GM12878 (cell line): ENCODE measurements around the gene ELMO2. TPM values are rescaled to one million over a fixed set of nuclear protein-coding genes. Genes with fewer than 3 reads are reported as not detected.

ENCODE experiments used
- ATAC-seq: fragments of 200-7000 bp; cut with Tn5 transposase; 3 replicates; pipeline ENCODE4 v1.9.1; 2020; ENCODE audit warnings: mild to moderate bottlenecking, moderate library complexity
- BruUV-seq: library from RNA; stranded (reverse); fragments of 400-500 nt; replicated peaks from 2 replicates; lab custom pipeline; 2021; lab: Mats Ljungman, UMichigan
- CTCF ChIA-PET: fragments of 300-600 bp; sonication (Branson Sonifier 250); formaldehyde crosslinking; extraction: SDS; loops from one replicate; lab custom pipeline; 2021; ENCODE audit warnings: inconsistent platforms; lab: Yijun Ruan, JAX
- POLR2A ChIA-PET: fragments of 350-600 bp; formaldehyde crosslinking; extraction: SDS; loops from one replicate; lab custom pipeline; 2021; ENCODE audit warnings: inconsistent platforms; lab: Charles Lee
- RAD21 ChIA-PET: fragments of 300-600 bp; sonication (Branson Sonifier 250); formaldehyde crosslinking; loops from one replicate; lab custom pipeline; 2023; ENCODE audit warnings: antibody characterized with exemption; ENCODE audit not compliant: unreplicated experiment; lab: Charles Lee
- SMC1A ChIA-PET: fragments of 300-600 bp; sonication (Branson Sonifier 250); formaldehyde crosslinking; loops from one replicate; lab custom pipeline; 2023; ENCODE audit not compliant: unreplicated experiment, uncharacterized antibody; lab: Charles Lee
- DNase-seq: peaks from one replicate; pipeline ENCODE4 v3.0.0-alpha.2; 2011; ENCODE audit warnings: low read depth, low spot score
- FAIRE-seq: peaks from 3 replicates; lab custom pipeline; 2011; peaks lifted over from hg19 to GRCh38; lab: Jason Lieb, UNC
- H2AFZ ChIP-seq: 2 replicates; pipeline ENCODE4 v1.6.0; 2011; ENCODE audit warnings: low read depth, low read length, control low read depth; ENCODE audit not compliant: control insufficient read depth
- H3K27ac ChIP-seq: 2 replicates; pipeline ENCODE4 v1.5.1; 2011; ENCODE audit warnings: control low read depth; ENCODE audit not compliant: control insufficient read depth, insufficient read depth
- H3K27me3 ChIP-seq, 2 experiments: replicated peaks in 1 of 2; 2 replicates each; pipeline versions ENCODE4 v1.6.0 to v1.6.1; 2011; ENCODE audit warnings: low read length in 1 of 2; ENCODE audit not compliant: control insufficient read depth in 2 of 2, insufficient read depth in 2 of 2
- H3K36me3 ChIP-seq, 2 experiments: 2 replicates each; pipeline ENCODE4 v1.5.1; 2011; ENCODE audit warnings: low read length in 1 of 2; ENCODE audit not compliant: control insufficient read depth in 2 of 2, insufficient read depth in 2 of 2
- H3K4me1 ChIP-seq: 2 replicates; pipeline ENCODE4 v1.6.1; 2011; ENCODE audit warnings: mild to moderate bottlenecking, low read length, moderate library complexity, mixed read lengths; ENCODE audit not compliant: control insufficient read depth, insufficient read depth
- H3K4me2 ChIP-seq: 2 replicates; pipeline ENCODE4 v1.6.0; 2011; ENCODE audit warnings: control low read depth; ENCODE audit not compliant: control insufficient read depth, insufficient read depth
- H3K4me3 ChIP-seq: fragments of 200-600 bp; sonication (generic); 2 replicates; pipeline ENCODE4 v1.5.1; 2016
- H3K79me2 ChIP-seq: 2 replicates; pipeline ENCODE4 v1.6.0; 2011; ENCODE audit warnings: low read length; ENCODE audit not compliant: control insufficient read depth, insufficient read depth
- H3K9ac ChIP-seq: 2 replicates; pipeline ENCODE4 v1.8.0; 2011; ENCODE audit warnings: low read length, control low read depth, mixed read lengths; ENCODE audit not compliant: control insufficient read depth, insufficient read depth
- H3K9me3 ChIP-seq: replicated peaks from 3 replicates; pipeline ENCODE4 v1.5.1; 2011; ENCODE audit warnings: mild to moderate bottlenecking, low read length; ENCODE audit not compliant: control insufficient read depth, insufficient read depth
- H4K20me1 ChIP-seq: 2 replicates; pipeline ENCODE4 v1.6.0; 2011; ENCODE audit not compliant: control insufficient read depth, insufficient read depth
- BCL11A ChIP-seq: IDR thresholded peaks from 2 replicates; pipeline ENCODE4 v1.6.1; 2011; ENCODE audit warnings: low read depth, low read length
- BRCA1 ChIP-seq: IDR thresholded peaks from 2 replicates; pipeline ENCODE4 v1.6.1; 2011; ENCODE audit warnings: low read depth, low read length, improper control_type of control experiment
- EED ChIP-seq: sonication (generic); IDR thresholded peaks from 2 replicates; pipeline ENCODE4 v1.6.1; 2016; ENCODE audit warnings: antibody characterized with exemption, low read depth
- IKZF2 ChIP-seq, 2 experiments: fragments of 450-650 bp; IDR thresholded peaks; 2 replicates each; pipeline ENCODE4 v1.6.1; 2017; ENCODE audit warnings: mild to moderate bottlenecking in 2 of 2, moderate library complexity in 2 of 2
- NFYA ChIP-seq: IDR thresholded peaks from 2 replicates; pipeline ENCODE4 v1.6.1; 2011; ENCODE audit warnings: low read depth, mild to moderate bottlenecking, low read length, improper control_type of control experiment, borderline replicate concordance
- RBBP5 ChIP-seq: fragments of 200-600 bp; sonication (generic); conservative IDR thresholded peaks from 2 replicates; pipeline ENCODE4 v1.6.1; 2016
- TARDBP ChIP-seq: IDR thresholded peaks from 2 replicates; pipeline ENCODE4 v1.6.1; 2016; ENCODE audit warnings: borderline replicate concordance
- YY1 ChIP-seq: IDR thresholded peaks from 2 replicates; pipeline ENCODE4 v1.6.1; 2011; ENCODE audit warnings: low read depth, mild to moderate bottlenecking, low read length
- ZBED1 ChIP-seq: IDR thresholded peaks from 2 replicates; pipeline ENCODE4 v1.6.1; 2016; ENCODE audit warnings: borderline replicate concordance
- ZNF384 ChIP-seq: IDR thresholded peaks from 2 replicates; pipeline ENCODE4 v1.6.1; 2012; ENCODE audit warnings: low read depth, mild to moderate bottlenecking, low read length, improper control_type of control experiment, borderline replicate concordance
- WGBS: methylation state at CpG from one replicate; pipeline ENCODE4 v1.1.6; 2016; ENCODE audit warnings: low lambda C conversion rate; ENCODE audit not compliant: insufficient replicate concordance, insufficient coverage; ENCODE audit errors: missing lambda C conversion rate; 5-methylcytosine and 5-hydroxymethylcytosine counted together
- in situ Hi-C: fragments of 300-500 bp; cut with MboI; formaldehyde crosslinking; loops from 9 replicates; pipeline ENCODE4 v1.14.3; 2018; ENCODE audit warnings: mixed read lengths
- intact Hi-C: fragments of 100-400 bp; cut with micrococcal nuclease; formaldehyde crosslinking; loops from one replicate; pipeline ENCODE4 v1.14.2; 2022; ENCODE audit not compliant: unreplicated experiment
- polyA plus RNA-seq, 11 experiments: library from polyadenylated mRNA; depleted of rRNA in 4 of 11; unstranded in 6 of 11; stranded (reverse) in 5 of 11; fragments of >200 nt; fragmentation: Nextera tagmentation in 4 of 11; fragmentation: Illumina TruSeq in 1 of 11; extraction: Ambion mirVana in 4 of 11; extraction: Trizol in 1 of 11; gene quantifications; 1 replicate in 1 of 11; 2 replicates in 10 of 11; pipeline versions ENCODE4 v1.2.1 to v1.2.3, GENCODE V29; 2011 to 2016; ENCODE audit warnings: inconsistent platforms in 2 of 11, missing spikeins in 2 of 11, low read depth in 1 of 11
- total RNA-seq, 4 experiments: library from RNA; depleted of rRNA in 3 of 4; stranded (reverse); fragments of >200 nt in 3 of 4; fragmentation: Illumina TruSeq in 1 of 4; extraction: Trizol in 1 of 4; gene quantifications; 2 replicates each; pipeline versions ENCODE4 v1.2.1 to v1.2.3, GENCODE V29; 2013 to 2021
- TF ChIP-seq, protein P1 (sequence below): IDR thresholded peaks from 2 replicates; pipeline ENCODE4 v1.6.1; 2011; ENCODE audit warnings: mild to moderate bottlenecking, low read depth, low read length, moderate library complexity; ENCODE audit not compliant: insufficient replicate concordance
- TF ChIP-seq, protein P2 (sequence below): IDR thresholded peaks from 2 replicates; pipeline ENCODE4 v1.6.1; 2012; ENCODE audit warnings: mild to moderate bottlenecking, low read depth, low read length
- TF ChIP-seq, protein P3 (sequence below): fragments of 450-650 bp; IDR thresholded peaks from 2 replicates; pipeline ENCODE4 v1.6.1; 2016; ENCODE audit warnings: mild to moderate bottlenecking
- TF ChIP-seq, protein P4 (sequence below): IDR thresholded peaks from 2 replicates; pipeline ENCODE4 v1.6.1; 2011; ENCODE audit warnings: low read depth, mild to moderate bottlenecking, low read length, moderate library complexity, borderline replicate concordance; ENCODE audit errors: extremely low read depth

Gene ELMO2
- total and polyA plus RNA-seq, 10 of the 15 experiments (the other 5 are each of a cell fraction or from before 2014, with no cell fraction given) = 14.2 to 40.2 (median 37.6) TPM

DNA sequence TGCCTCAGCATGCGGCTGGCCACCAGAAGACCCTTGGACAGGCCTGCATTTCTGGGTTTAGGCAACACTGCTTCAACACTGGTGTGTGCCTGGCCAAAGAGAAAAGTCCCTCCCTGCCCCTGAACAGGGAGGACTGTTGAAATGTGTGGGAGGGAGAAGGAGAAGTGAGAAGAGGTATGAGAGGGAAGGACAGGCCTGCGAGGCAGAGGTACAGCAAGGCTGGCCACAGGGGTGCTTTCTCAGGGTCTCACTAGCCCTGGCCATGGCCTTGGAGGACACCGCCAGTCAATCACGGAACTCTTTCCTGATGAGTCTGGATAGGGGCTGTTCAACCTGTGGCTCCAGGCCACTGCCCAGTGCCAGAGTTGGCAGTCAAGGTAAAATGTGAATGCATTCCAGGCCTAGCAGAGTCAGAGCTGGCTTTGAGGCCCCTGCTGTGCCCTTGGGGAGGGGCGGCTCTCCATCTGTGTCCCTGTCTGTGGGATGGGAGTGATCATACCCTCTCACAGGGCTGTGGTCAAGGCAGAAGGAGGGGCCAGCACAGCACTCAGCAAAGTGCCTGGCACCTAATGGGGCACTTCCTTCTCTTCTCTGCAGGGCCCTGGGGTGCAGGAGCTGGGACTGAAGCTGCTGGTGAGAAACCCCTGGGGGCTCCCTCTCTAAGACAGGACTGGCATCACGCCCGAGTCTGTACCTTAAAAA, 54.9 kb downstream of the ELMO2 start:
- no peak overlapping the region for H3K4me3 ChIP-seq
- DNase-seq (no peak), FAIRE-seq (peak; percentile 81), ATAC-seq (peak; percentile 73)
- H3K27me3 ChIP-seq = no peaks in the 10 kb centered on the region
- no TSS peak for BruUV-seq
- intact Hi-C loops (no loop called here), in situ Hi-C loops (loop anchor here (25.0 kb wide), 1 partner anchor 539 kb away; the partner anchor contains the start of gene UBE2C)
- CTCF ChIA-PET = interaction anchor here (2.0 to 4.1 kb wide), 2 partner anchors 14 to 46 kb away, joined by 4 to 56 read pairs; no protein-coding TSS in a partner anchor
- WGBS = 64% methylated on average over 6 of the region's 7 CpGs
- H3K4me1 ChIP-seq = peaks cover 33% of the 10 kb centered on the region
- peak overlapping the region; percentile 73 for H3K4me2 ChIP-seq
- no peaks in the 10 kb centered on the region for H3K79me2 ChIP-seq
- 0 out of 2 replicates have a peak overlapping the region, but pooled peaks have one; percentile 25 for H3K9ac ChIP-seq
- RAD21 ChIA-PET = interaction anchor here (1.1 to 1.6 kb wide), 2 partner anchors 12 to 51 kb away, joined by 3 to 10 read pairs; no protein-coding TSS in a partner anchor
- H4K20me1 ChIP-seq = no peaks in the 10 kb centered on the region
- H3K9me3 ChIP-seq = no peaks in the 10 kb centered on the region
- no peak overlapping the region for H2AFZ ChIP-seq
- H3K36me3 ChIP-seq = peaks cover under 1 to 6% of the 10 kb centered on the region in 2 experiments; a peak in 2 of 4 replicates
- SMC1A ChIA-PET = no interaction called here
- H3K27ac ChIP-seq = peak overlapping the region; percentile 91
- POLR2A ChIA-PET = interaction anchor here (1.7 to 3.6 kb wide), 2 partner anchors 8 to 56 kb away, joined by 4 to 24 read pairs; partner anchors contain the start of gene ELMO2
- TF ChIP-seq, protein P1, sequence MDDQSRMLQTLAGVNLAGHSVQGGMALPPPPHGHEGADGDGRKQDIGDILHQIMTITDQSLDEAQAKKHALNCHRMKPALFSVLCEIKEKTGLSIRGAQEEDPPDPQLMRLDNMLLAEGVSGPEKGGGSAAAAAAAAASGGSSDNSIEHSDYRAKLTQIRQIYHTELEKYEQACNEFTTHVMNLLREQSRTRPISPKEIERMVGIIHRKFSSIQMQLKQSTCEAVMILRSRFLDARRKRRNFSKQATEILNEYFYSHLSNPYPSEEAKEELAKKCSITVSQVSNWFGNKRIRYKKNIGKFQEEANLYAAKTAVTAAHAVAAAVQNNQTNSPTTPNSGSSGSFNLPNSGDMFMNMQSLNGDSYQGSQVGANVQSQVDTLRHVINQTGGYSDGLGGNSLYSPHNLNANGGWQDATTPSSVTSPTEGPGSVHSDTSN = peak; percentile 13
- TF ChIP-seq YY1 (0 out of 2 replicates have a peak, but pooled peaks have one; percentile 29), BRCA1 (no peak), RBBP5 (no peak), TARDBP (no peak), ZNF384 (no peak), BCL11A (0 out of 2 replicates have a peak, but pooled peaks have one; percentile 51), ZBED1 (no peak), EED (no peak), NFYA (no peak), IKZF2 (IDR thresholded peaks at IDR 0.05) (peak; percentile 53 to 66; a peak in 2 of 4 replicates)
- TF ChIP-seq, protein P2, sequence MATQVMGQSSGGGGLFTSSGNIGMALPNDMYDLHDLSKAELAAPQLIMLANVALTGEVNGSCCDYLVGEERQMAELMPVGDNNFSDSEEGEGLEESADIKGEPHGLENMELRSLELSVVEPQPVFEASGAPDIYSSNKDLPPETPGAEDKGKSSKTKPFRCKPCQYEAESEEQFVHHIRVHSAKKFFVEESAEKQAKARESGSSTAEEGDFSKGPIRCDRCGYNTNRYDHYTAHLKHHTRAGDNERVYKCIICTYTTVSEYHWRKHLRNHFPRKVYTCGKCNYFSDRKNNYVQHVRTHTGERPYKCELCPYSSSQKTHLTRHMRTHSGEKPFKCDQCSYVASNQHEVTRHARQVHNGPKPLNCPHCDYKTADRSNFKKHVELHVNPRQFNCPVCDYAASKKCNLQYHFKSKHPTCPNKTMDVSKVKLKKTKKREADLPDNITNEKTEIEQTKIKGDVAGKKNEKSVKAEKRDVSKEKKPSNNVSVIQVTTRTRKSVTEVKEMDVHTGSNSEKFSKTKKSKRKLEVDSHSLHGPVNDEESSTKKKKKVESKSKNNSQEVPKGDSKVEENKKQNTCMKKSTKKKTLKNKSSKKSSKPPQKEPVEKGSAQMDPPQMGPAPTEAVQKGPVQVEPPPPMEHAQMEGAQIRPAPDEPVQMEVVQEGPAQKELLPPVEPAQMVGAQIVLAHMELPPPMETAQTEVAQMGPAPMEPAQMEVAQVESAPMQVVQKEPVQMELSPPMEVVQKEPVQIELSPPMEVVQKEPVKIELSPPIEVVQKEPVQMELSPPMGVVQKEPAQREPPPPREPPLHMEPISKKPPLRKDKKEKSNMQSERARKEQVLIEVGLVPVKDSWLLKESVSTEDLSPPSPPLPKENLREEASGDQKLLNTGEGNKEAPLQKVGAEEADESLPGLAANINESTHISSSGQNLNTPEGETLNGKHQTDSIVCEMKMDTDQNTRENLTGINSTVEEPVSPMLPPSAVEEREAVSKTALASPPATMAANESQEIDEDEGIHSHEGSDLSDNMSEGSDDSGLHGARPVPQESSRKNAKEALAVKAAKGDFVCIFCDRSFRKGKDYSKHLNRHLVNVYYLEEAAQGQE = no peak
- TF ChIP-seq, protein P3, sequence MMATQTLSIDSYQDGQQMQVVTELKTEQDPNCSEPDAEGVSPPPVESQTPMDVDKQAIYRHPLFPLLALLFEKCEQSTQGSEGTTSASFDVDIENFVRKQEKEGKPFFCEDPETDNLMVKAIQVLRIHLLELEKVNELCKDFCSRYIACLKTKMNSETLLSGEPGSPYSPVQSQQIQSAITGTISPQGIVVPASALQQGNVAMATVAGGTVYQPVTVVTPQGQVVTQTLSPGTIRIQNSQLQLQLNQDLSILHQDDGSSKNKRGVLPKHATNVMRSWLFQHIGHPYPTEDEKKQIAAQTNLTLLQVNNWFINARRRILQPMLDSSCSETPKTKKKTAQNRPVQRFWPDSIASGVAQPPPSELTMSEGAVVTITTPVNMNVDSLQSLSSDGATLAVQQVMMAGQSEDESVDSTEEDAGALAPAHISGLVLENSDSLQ = peak; percentile 71
- TF ChIP-seq, protein P4, sequence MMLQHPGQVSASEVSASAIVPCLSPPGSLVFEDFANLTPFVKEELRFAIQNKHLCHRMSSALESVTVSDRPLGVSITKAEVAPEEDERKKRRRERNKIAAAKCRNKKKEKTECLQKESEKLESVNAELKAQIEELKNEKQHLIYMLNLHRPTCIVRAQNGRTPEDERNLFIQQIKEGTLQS = no peak
